ENCODE data around the gene ARHGAP44. TPM values are rescaled to one million over a fixed set of nuclear protein-coding genes. Genes with fewer than 3 reads are reported as not detected.

ARHGAP44 gene
- total and polyA plus RNA-seq, 2 of the 4 experiments (the other 2 are of a cell fraction) = 0.54 to 1.0 TPM

- BruUV-seq (replicated peaks) = no TSS peak
- no peaks in the 10 kb centered on the region for H3K36me3 ChIP-seq (ENCODE audit: control insufficient read depth, insufficient read depth, low read length)
- H2BK120ac ChIP-seq (ENCODE audit: low read depth, low read length) = no peak overlapping the region
- CTCF ChIA-PET = interaction anchor here (1.2 kb wide), 1 partner anchor 9 kb away, joined by 6 read pairs; no protein-coding TSS in a partner anchor
- H3K18ac ChIP-seq (ENCODE audit: low read depth, low read length) = no peak overlapping the region
- TF ChIP-seq, protein P1, sequence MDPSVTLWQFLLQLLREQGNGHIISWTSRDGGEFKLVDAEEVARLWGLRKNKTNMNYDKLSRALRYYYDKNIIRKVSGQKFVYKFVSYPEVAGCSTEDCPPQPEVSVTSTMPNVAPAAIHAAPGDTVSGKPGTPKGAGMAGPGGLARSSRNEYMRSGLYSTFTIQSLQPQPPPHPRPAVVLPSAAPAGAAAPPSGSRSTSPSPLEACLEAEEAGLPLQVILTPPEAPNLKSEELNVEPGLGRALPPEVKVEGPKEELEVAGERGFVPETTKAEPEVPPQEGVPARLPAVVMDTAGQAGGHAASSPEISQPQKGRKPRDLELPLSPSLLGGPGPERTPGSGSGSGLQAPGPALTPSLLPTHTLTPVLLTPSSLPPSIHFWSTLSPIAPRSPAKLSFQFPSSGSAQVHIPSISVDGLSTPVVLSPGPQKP (IDR thresholded peaks at IDR 0.05; ENCODE audit: borderline replicate concordance, low read depth, low read length) = no peak
- TF ChIP-seq SMC3 (IDR thresholded peaks at IDR 0.05; ENCODE audit: low read depth, low read length) (no peak), POLR2A (IDR thresholded peaks at IDR 0.05; ENCODE audit: low read depth, low read length) (no peak), BHLHE40 (IDR thresholded peaks at IDR 0.05; ENCODE audit: low read depth, low read length) (no peak)
- no peaks in the 10 kb centered on the region for H4K20me1 ChIP-seq (ENCODE audit: insufficient read depth, low read length)
- intact Hi-C loops (cut with micrococcal nuclease) (no loop called here), in situ Hi-C loops (cut with MboI; ENCODE audit: low sequenced_read_pairs) (loop anchor here (25.0 kb wide), 1 partner anchor 99 kb away; no protein-coding TSS in a partner anchor), dilution Hi-C loops (cut with HindIII; ENCODE audit: low sequenced_read_pairs, unreplicated experiment) (no loop called here)
- ATAC-seq (ENCODE audit: low read depth) = no peak
- no peaks in the 10 kb centered on the region for H3K27me3 ChIP-seq (ENCODE audit: control insufficient read depth, insufficient read depth, low read length)
- no peak overlapping the region for H4K5ac ChIP-seq (ENCODE audit: low read depth, low read length)
- peaks cover 2% of the 10 kb centered on the region for H3K9me3 ChIP-seq (ENCODE audit: control insufficient read depth, insufficient read depth, low read length)
- no peaks in the 10 kb centered on the region for H3K9me1 ChIP-seq (ENCODE audit: insufficient read depth, low read length)
- no peak overlapping the region for H3K4me2 ChIP-seq (ENCODE audit: low read depth, low read length)
- no peak overlapping the region for H2BK20ac ChIP-seq (ENCODE audit: low read depth, low read length)
- H3K79me1 ChIP-seq (ENCODE audit: low read depth in 1 of 2, low read length in 2 of 2) = no peaks in the 10 kb centered on the region
- H3K4me1 ChIP-seq (ENCODE audit: control insufficient read depth, insufficient read depth, low read length) = no peaks in the 10 kb centered on the region
- no peak overlapping the region for H3K23ac ChIP-seq (ENCODE audit: low read depth, low read length)
- H2AK9ac ChIP-seq (replicated peaks; ENCODE audit: low read depth, low read length, poor library complexity) = no peak overlapping the region
- no peak overlapping the region for H3K27ac ChIP-seq (ENCODE audit: insufficient read depth, low read length)
- H3K9ac ChIP-seq (ENCODE audit: low read depth, low read length) = no peak overlapping the region
- H3K14ac ChIP-seq (replicated peaks; ENCODE audit: low read depth, low read length) = no peak overlapping the region
- no peak overlapping the region for H4K91ac ChIP-seq (ENCODE audit: insufficient read depth, low read depth, low read length)
- no peak overlapping the region for H3K4me3 ChIP-seq (ENCODE audit: insufficient read depth, low read depth, low read length)
- no peak overlapping the region for H2BK5ac ChIP-seq (ENCODE audit: low read depth, low read length, poor library complexity, severe bottlenecking)
- no peak for DNase-seq
- POLR2A ChIA-PET (ENCODE audit: unreplicated experiment) = no interaction called here
- H2AK5ac ChIP-seq (ENCODE audit: low read depth, low read length) = no peak overlapping the region
- no peak overlapping the region for H4K8ac ChIP-seq (ENCODE audit: low read depth in 2 of 2, low read length in 2 of 2)
- no CpG with 5 or more reads among the region's 5 CpGs for WGBS, 2 experiments (ENCODE audit: extremely low coverage in 2 of 2, insufficient read length in 1 of 2)
- H2BK15ac ChIP-seq (ENCODE audit: low read depth, low read length) = no peak overlapping the region
- H2AFZ ChIP-seq (replicated peaks; ENCODE audit: low read length, poor library complexity) = no peak overlapping the region
- H3K4ac ChIP-seq (ENCODE audit: low read depth, low read length) = no peak overlapping the region
- H3K56ac ChIP-seq (ENCODE audit: extremely low read depth, insufficient read depth, low read length) = no peak overlapping the region
Observed at GRCh38 chr17:12812877-12813276, 23.6 kb downstream of the ARHGAP44 start.

All from IMR-90 (cell line).